HCT116 (cell line): ENCODE results near the gene STK32B. TPM values are rescaled to one million over a fixed set of nuclear protein-coding genes. Genes with fewer than 3 reads are reported as not detected.

Experiments
- ATAC-seq: fragments of 200-7000 bp; cut with Tn5 transposase; 2 replicates; pipeline ENCODE4 v1.9.1; 2020; ENCODE audit warnings: mild to moderate bottlenecking, moderate library complexity
- BruUV-seq: library from RNA; stranded (reverse); fragments of 400-500 nt; replicated peaks from 2 replicates; lab custom pipeline; 2021; lab: Mats Ljungman, UMichigan
- CTCF ChIA-PET: fragments of 300-600 bp; sonication (Branson Sonifier 250); formaldehyde crosslinking; loops from one replicate; lab custom pipeline; 2021; ENCODE audit warnings: antibody characterized with exemption; lab: Charles Lee
- POLR2A ChIA-PET: fragments of 300-600, 350-600 bp; sonication (Branson Sonifier 250); formaldehyde crosslinking; loops from one replicate; lab custom pipeline; 2021; ENCODE audit warnings: antibody characterized with exemption; lab: Charles Lee
- RAD21 ChIA-PET, 2 experiments: fragments of 300-600 bp; sonication (Branson Sonifier 250); formaldehyde crosslinking; loops; one replicate each; lab custom pipeline; 2023; ENCODE audit warnings: low total read pairs in 2 of 2; ENCODE audit not compliant: uncharacterized antibody in 2 of 2, unreplicated experiment in 2 of 2, low non-redundant PET in 1 of 2; lab: Charles Lee
- DNase-seq: peaks from one replicate; pipeline ENCODE4 v3.0.0-alpha.2; 2010; ENCODE audit warnings: low read depth, low spot score
- H2AFZ ChIP-seq: fragments of 200-600 bp; shearing (Covaris generic), sonication (generic); 2 replicates; pipeline ENCODE4 v1.6.1; 2017; ENCODE audit warnings: low read depth, mixed run types, mixed read lengths, antibody characterized with exemption, low read length; ENCODE audit not compliant: poor library complexity, severe bottlenecking
- H3K27ac ChIP-seq: 2 replicates; pipeline ENCODE4 v1.5.1; 2012; ENCODE audit warnings: low read depth, low read length
- H3K27me3 ChIP-seq: fragments of 200-600 bp; sonication (generic); 2 replicates; pipeline ENCODE4 v1.6.1; 2016; ENCODE audit warnings: mixed run types, low read length, mixed read lengths; ENCODE audit not compliant: insufficient read depth
- H3K36me3 ChIP-seq, 2 experiments: fragments of 200-500 bp in 1 of 2; fragments of 200-600 bp in 1 of 2; sonication (Bioruptor generic) in 1 of 2; sonication (generic) in 1 of 2; 2 replicates each; pipeline versions ENCODE4 v1.5.1 to v1.6.1; 2014 to 2016; ENCODE audit warnings: low read length in 2 of 2, inconsistent platforms in 1 of 2, mixed read lengths in 1 of 2, mixed run types in 1 of 2; ENCODE audit not compliant: insufficient read depth in 2 of 2, control insufficient read depth in 1 of 2
- H3K4me1 ChIP-seq, 2 experiments: fragments of 200-600 bp in 1 of 2; sonication (generic) in 1 of 2; 2 replicates each; pipeline versions ENCODE4 v1.5.1 to v1.6.1; 2012 to 2017; ENCODE audit warnings: low read length in 2 of 2, inconsistent platforms in 1 of 2, mild to moderate bottlenecking in 1 of 2, mixed read lengths in 1 of 2, mixed run types in 1 of 2, moderate library complexity in 1 of 2; ENCODE audit not compliant: insufficient read depth in 2 of 2, control insufficient read depth in 1 of 2
- H3K4me2 ChIP-seq: fragments of 200-600 bp; sonication (generic); 2 replicates; pipeline ENCODE4 v1.6.1; 2017; ENCODE audit warnings: mixed run types, low read length, mixed read lengths
- H3K4me3 ChIP-seq, 2 experiments: fragments of 200-600 bp in 1 of 2; sonication (generic) in 1 of 2; replicated peaks in 1 of 2; 2 replicates each; pipeline ENCODE4 v1.5.1; 2011 to 2016; ENCODE audit warnings: low read length in 2 of 2, control low read depth in 1 of 2, low read depth in 1 of 2, mild to moderate bottlenecking in 1 of 2, mixed read lengths in 1 of 2, mixed run types in 1 of 2
- H3K79me2 ChIP-seq: fragments of 200-600 bp; sonication (generic); 2 replicates; pipeline ENCODE4 v1.6.1; 2017; ENCODE audit warnings: mild to moderate bottlenecking, mixed run types, low read length, moderate library complexity, mixed read lengths; ENCODE audit not compliant: insufficient read depth
- H3K9ac ChIP-seq: fragments of 200-600 bp; sonication (generic); 2 replicates; pipeline ENCODE4 v1.6.1; 2016; ENCODE audit warnings: low read length, mixed read lengths
- H3K9me2 ChIP-seq: fragments of 200-600 bp; sonication (generic), shearing (Covaris generic); 2 replicates; pipeline ENCODE4 v1.6.1; 2017; ENCODE audit warnings: mixed run types, mild to moderate bottlenecking, moderate library complexity; ENCODE audit not compliant: insufficient read depth
- H3K9me3 ChIP-seq, 2 experiments: fragments of 200-500 bp in 1 of 2; fragments of 200-600 bp in 1 of 2; sonication (Bioruptor generic) in 1 of 2; sonication (generic) in 1 of 2; 2 replicates each; pipeline ENCODE4 v1.6.1; 2014 to 2017; ENCODE audit warnings: low read length in 2 of 2, mixed read lengths in 2 of 2, inconsistent platforms in 1 of 2, low read depth in 1 of 2, mild to moderate bottlenecking in 1 of 2, mixed run types in 1 of 2, moderate library complexity in 1 of 2; ENCODE audit not compliant: control insufficient read depth in 1 of 2, insufficient read depth in 1 of 2
- H4K20me1 ChIP-seq: fragments of 200-600 bp; sonication (generic), shearing (Covaris generic); 2 replicates; pipeline ENCODE4 v1.6.1; 2017; ENCODE audit warnings: mixed run types, mild to moderate bottlenecking, moderate library complexity; ENCODE audit not compliant: insufficient read depth
- ATF3 ChIP-seq: IDR thresholded peaks from 2 replicates; pipeline ENCODE4 v1.6.1; 2012
- CEBPB ChIP-seq: IDR thresholded peaks from 2 replicates; pipeline ENCODE4 v1.6.1; 2012; ENCODE audit warnings: low read depth
- CTCF ChIP-seq, 3 experiments: fragments of 200-600 bp in 1 of 3; sonication (generic) in 1 of 3; IDR thresholded peaks in 2 of 3; conservative IDR thresholded peaks in 1 of 3; 2 replicates each; pipeline ENCODE4 v1.5.1; 2012 to 2017; ENCODE audit warnings: low read depth in 2 of 3, low read length in 2 of 3, antibody characterized with exemption in 1 of 3, borderline replicate concordance in 1 of 3, control low read depth in 1 of 3, mild to moderate bottlenecking in 1 of 3, mixed read lengths in 1 of 3, mixed run types in 1 of 3, moderate library complexity in 1 of 3; ENCODE audit not compliant: insufficient read depth in 1 of 3
- EGR1 ChIP-seq: IDR thresholded peaks from 2 replicates; pipeline ENCODE4 v1.6.1; 2012; ENCODE audit warnings: low read depth
- EZH2 ChIP-seq: fragments of 200-600 bp; sonication (generic); IDR thresholded peaks from 2 replicates; pipeline ENCODE4 v1.6.1; 2017; ENCODE audit warnings: antibody characterized with exemption, mixed run types
- EZH2phosphoT487 ChIP-seq: fragments of 200-600 bp; IDR thresholded peaks from 2 replicates; pipeline ENCODE4 v1.6.1; 2018; ENCODE audit warnings: antibody characterized with exemption, borderline replicate concordance
- FOSL1 ChIP-seq: IDR thresholded peaks from 2 replicates; pipeline ENCODE4 v1.6.1; 2012; ENCODE audit warnings: low read depth
- JUND ChIP-seq: IDR thresholded peaks from 2 replicates; pipeline ENCODE4 v1.6.1; 2012
- POLR2A ChIP-seq: IDR thresholded peaks from 2 replicates; pipeline ENCODE4 v1.7.0; 2011; ENCODE audit warnings: borderline replicate concordance; ENCODE audit not compliant: insufficient read depth, insufficient read length; ENCODE audit errors: extremely low read depth
- POLR2AphosphoS5 ChIP-seq: IDR thresholded peaks from 2 replicates; pipeline ENCODE4 v1.6.1; 2011; ENCODE audit warnings: mild to moderate bottlenecking, low read depth, low read length, moderate library complexity
- RAD21 ChIP-seq: IDR thresholded peaks from 2 replicates; pipeline ENCODE4 v1.6.1; 2012; ENCODE audit warnings: low read depth, mild to moderate bottlenecking
- SIN3A ChIP-seq: IDR thresholded peaks from 2 replicates; pipeline ENCODE4 v1.6.1; 2012; ENCODE audit warnings: low read depth
- SRF ChIP-seq: IDR thresholded peaks from 2 replicates; pipeline ENCODE4 v1.6.1; 2012; ENCODE audit warnings: low read depth
- TCF7L2 ChIP-seq: IDR thresholded peaks from 2 replicates; pipeline ENCODE4 v1.7.0; 2011; ENCODE audit warnings: borderline replicate concordance, inconsistent platforms; ENCODE audit not compliant: insufficient read depth, insufficient read length; ENCODE audit errors: extremely low read depth
- YY1 ChIP-seq: IDR thresholded peaks from 2 replicates; pipeline ENCODE4 v1.6.1; 2011; ENCODE audit warnings: low read length, low read depth, moderate library complexity, mild to moderate bottlenecking; ENCODE audit not compliant: insufficient replicate concordance; ENCODE audit errors: extremely low read depth
- ZBTB33 ChIP-seq: IDR thresholded peaks from 2 replicates; pipeline ENCODE4 v1.6.1; 2011; ENCODE audit warnings: mild to moderate bottlenecking, low read length, moderate library complexity; ENCODE audit not compliant: insufficient replicate concordance; ENCODE audit errors: extremely low read depth
- ZFX ChIP-seq: fragments of 450-650 bp; IDR thresholded peaks from 2 replicates; pipeline ENCODE4 v1.6.1; 2017
- ZNF274 ChIP-seq: fragments of 200-500 bp; sonication (Bioruptor generic); IDR thresholded peaks from 2 replicates; pipeline ENCODE4 v1.6.1; 2014; ENCODE audit warnings: mild to moderate bottlenecking, low read depth, low read length, inconsistent platforms
- intact Hi-C: fragments of 100-400 bp; cut with micrococcal nuclease; formaldehyde crosslinking; loops from 2 replicates; pipeline ENCODE4 v1.10.0; 2022
- total RNA-seq: library from RNA; stranded (reverse); gene quantifications from one replicate; pipeline ENCODE4 v1.2.1, GENCODE V29; 2021; ENCODE audit not compliant: unreplicated experiment
- TF ChIP-seq, protein P1 (sequence below): IDR thresholded peaks from 2 replicates; pipeline ENCODE4 v1.6.1; 2012
- TF ChIP-seq, protein P2 (sequence below): IDR thresholded peaks from 2 replicates; pipeline ENCODE4 v1.6.1; 2012; ENCODE audit warnings: low read depth

Gene STK32B
- total RNA-seq, 1 experiment from 2014 or later: not detected

- H3K9me3 ChIP-seq: no peaks in the 10 kb centered on the region
- H4K20me1 ChIP-seq: no peaks in the 10 kb centered on the region
- no peak for ATAC-seq
- H3K9me2 ChIP-seq: no peaks in the 10 kb centered on the region
- RAD21 ChIA-PET: no interaction called here
- no peak for TF ChIP-seq POLR2A
- no peak for TF ChIP-seq EZH2phosphoT487
- no peak for TF ChIP-seq SIN3A
- TF ChIP-seq SRF: no peak
- no peak for TF ChIP-seq POLR2AphosphoS5
- no peak for TF ChIP-seq ZNF274
- no peak for TF ChIP-seq FOSL1
- TF ChIP-seq JUND: no peak
- TF ChIP-seq, protein P1, sequence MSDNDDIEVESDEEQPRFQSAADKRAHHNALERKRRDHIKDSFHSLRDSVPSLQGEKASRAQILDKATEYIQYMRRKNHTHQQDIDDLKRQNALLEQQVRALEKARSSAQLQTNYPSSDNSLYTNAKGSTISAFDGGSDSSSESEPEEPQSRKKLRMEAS: no peak
- no peak for TF ChIP-seq EZH2
- no peak for TF ChIP-seq ATF3
- TF ChIP-seq RAD21: no peak
- TF ChIP-seq, protein P2, sequence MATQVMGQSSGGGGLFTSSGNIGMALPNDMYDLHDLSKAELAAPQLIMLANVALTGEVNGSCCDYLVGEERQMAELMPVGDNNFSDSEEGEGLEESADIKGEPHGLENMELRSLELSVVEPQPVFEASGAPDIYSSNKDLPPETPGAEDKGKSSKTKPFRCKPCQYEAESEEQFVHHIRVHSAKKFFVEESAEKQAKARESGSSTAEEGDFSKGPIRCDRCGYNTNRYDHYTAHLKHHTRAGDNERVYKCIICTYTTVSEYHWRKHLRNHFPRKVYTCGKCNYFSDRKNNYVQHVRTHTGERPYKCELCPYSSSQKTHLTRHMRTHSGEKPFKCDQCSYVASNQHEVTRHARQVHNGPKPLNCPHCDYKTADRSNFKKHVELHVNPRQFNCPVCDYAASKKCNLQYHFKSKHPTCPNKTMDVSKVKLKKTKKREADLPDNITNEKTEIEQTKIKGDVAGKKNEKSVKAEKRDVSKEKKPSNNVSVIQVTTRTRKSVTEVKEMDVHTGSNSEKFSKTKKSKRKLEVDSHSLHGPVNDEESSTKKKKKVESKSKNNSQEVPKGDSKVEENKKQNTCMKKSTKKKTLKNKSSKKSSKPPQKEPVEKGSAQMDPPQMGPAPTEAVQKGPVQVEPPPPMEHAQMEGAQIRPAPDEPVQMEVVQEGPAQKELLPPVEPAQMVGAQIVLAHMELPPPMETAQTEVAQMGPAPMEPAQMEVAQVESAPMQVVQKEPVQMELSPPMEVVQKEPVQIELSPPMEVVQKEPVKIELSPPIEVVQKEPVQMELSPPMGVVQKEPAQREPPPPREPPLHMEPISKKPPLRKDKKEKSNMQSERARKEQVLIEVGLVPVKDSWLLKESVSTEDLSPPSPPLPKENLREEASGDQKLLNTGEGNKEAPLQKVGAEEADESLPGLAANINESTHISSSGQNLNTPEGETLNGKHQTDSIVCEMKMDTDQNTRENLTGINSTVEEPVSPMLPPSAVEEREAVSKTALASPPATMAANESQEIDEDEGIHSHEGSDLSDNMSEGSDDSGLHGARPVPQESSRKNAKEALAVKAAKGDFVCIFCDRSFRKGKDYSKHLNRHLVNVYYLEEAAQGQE: no peak
- TF ChIP-seq CTCF (IDR thresholded peaks at IDR 0.05 in 2 of 3, conservative IDR thresholded peaks at IDR 0.05 in 1 of 3; ENCODE audit: borderline replicate concordance in 1 of 3, insufficient read depth in 1 of 3, low read depth in 2 of 3, low read length in 2 of 3): no peak
- no peak for TF ChIP-seq EGR1
- TF ChIP-seq CEBPB: no peak
- no peak for TF ChIP-seq YY1
- no peak for TF ChIP-seq TCF7L2
- no peak for TF ChIP-seq ZBTB33
- no peak for TF ChIP-seq ZFX
- TF ChIP-seq, all 23 proteins: peak for 0
- Histone ChIP-seq H3K36me3 (no peaks in the 10 kb centered on the region), H3K4me3 (no peak overlapping the region), H3K9ac (no peak overlapping the region), H2AFZ (no peak overlapping the region), H3K27ac (no peak overlapping the region), H3K4me1 (no peaks in the 10 kb centered on the region), H3K79me2 (no peaks in the 10 kb centered on the region), H3K27me3 (peaks cover 54% of the 10 kb centered on the region), H3K4me2 (no peak overlapping the region)
- DNase-seq: no peak
- no TSS peak for BruUV-seq
- POLR2A ChIA-PET: no interaction called here
- intact Hi-C loops: no loop called here
- CTCF ChIA-PET: no interaction called here
Measured at GRCh38 chr4:5504486-5504885, 453.2 kb downstream of the STK32B start.
